GM19395 (cell line): Measurements from ENCODE around the gene AGRP.

Experiments used
- ATAC-seq: cut with Tn5 transposase; IDR thresholded peaks from one replicate; pipeline ENCODE4 v1.9.1; 2021; ENCODE audit warnings: mild to moderate bottlenecking, moderate library complexity; ENCODE audit not compliant: unreplicated experiment

AGRP gene

DNA sequence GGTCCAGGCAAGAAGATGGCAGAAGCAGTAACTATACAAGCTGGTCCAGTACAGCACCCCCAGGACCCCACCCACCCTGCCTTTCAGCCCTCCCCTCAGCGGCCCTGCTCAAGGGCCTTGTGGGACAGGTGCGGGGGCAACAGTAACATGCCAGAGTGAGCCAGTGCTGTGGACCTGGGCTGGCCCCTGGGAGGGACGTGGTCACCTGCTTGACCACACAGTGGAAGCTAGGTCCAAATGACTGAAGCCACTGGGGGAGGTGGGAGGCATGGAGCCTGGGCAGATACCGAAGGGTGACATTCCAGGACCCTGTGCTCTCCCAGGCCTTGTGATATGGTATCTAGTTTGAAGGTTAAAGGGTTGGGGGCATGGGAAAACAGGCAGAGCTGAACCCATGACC, 19.7 kb downstream of the AGRP start:
- no peak for ATAC-seq

DNA sequence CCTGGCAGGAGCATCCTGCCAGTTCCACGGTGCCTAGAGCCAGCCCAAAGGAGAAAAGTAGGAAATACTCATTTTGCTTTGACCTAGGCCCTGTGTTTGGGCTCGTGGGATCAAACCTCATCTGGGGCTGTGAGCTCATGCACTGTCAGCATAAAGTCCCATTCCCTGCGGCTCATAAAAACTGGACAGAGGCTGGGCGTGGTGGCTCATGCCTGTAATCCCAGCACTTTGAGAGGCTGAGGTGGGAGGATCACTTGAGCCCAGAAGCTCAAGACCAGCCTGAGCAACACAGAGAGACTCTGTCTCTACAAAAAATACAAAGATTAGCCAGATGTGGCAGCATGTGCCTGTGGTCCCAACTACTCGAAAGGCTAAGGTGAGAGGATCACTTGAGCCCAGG, 20.3 kb downstream of the AGRP start:
- no peak for ATAC-seq

- no peak for ATAC-seq
Measured at GRCh38 chr16:67462279-67462655, 21.1 kb downstream of the AGRP start.

- ATAC-seq, result no peak
Measured at GRCh38 chr16:67461600-67462278, 21.6 kb downstream of the AGRP start.

DNA sequence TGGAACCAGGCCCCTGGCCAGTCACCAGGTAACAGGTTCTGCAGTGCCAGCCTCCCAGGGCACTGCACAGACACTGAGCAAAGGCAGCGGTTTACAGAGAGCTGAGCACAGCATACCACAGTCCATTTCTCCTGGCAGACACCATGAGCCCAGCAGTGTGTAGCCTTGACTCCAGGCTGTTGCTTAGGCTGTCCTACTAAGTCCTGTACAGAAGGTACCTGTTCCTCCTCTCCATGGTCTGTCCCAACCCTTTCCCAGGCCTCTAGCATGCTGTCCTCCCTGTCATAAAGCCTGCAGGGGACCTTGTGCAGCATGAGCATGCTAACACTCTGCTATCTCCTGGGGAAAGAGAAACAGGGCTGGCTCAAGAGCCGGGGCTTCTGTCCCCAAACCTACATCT, 22.4 kb downstream of the AGRP start:
- no peak for ATAC-seq

DNA sequence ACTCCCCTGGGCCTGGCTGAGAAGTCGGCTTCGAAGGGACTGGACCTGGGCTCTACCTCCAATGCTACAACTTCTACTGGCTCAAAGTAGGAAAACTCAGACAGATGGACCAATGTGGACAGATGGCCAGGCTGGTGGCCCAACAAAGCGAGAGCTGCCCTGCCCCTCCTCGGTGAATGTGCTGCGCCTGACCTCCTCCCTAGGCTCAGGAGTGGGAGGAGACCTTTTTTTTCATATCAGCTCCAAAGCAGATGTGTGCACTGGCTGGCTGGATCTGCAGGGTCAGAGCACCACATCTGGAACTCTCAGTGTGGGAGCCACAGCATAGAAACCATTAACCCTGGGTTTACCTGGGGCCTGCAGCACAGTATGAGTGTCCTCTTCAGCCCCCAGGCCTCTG, 23.2 kb downstream of the AGRP start:
- no peak for ATAC-seq

- no peak for ATAC-seq
Measured at GRCh38 chr16:67459861-67460150, 23.5 kb downstream of the AGRP start.

GRCh38 chr16:67459066-67459860, 24.1 kb downstream of the AGRP start:
- no peak for ATAC-seq

DNA sequence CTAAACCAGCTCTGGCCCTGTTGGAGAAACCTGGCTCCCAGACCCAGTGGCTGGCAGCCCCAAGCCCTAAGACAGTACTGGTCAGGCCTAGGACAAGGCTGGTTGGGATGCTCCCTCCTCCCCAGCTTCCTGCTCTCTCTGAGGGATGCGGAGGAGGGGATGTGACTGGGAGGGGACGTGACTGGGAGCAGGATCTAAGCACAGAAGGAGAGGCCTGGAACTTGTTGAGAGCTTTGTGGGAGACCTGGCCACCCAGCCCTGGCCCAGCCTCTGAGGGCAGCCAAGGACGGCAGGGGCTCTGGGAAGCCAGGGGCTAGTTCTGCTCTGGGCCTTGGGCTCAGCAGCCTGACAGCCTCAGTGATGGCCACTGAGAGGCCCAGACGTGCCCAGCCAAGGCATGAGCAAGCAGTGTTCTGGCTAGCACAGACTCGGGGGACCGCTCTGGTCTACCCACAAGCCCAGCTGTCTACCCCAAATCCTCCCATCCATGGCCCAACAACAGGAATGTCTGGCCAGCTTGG, 25.2 kb downstream of the AGRP start:
- no peak for ATAC-seq

DNA sequence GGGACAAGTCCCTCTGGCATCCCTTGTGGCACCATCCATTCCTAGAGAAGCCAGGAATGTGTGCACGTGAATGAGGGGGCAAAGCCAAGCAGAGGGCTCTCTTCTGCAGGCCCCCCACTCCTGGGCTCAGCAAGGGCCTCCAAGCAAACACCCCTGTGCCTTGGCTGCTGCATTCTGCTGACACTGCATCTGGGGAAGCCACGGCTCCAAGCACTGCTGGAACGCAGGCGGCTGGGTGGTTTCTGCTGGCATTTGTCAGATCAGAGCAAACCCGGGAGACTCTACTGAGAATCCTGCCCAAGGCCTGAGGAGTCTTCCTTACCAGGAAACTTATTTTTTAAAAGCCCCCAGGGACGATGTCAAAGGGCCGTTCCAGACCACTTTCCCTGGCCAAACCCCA, 25.7 kb downstream of the AGRP start:
- ATAC-seq, result no peak

DNA sequence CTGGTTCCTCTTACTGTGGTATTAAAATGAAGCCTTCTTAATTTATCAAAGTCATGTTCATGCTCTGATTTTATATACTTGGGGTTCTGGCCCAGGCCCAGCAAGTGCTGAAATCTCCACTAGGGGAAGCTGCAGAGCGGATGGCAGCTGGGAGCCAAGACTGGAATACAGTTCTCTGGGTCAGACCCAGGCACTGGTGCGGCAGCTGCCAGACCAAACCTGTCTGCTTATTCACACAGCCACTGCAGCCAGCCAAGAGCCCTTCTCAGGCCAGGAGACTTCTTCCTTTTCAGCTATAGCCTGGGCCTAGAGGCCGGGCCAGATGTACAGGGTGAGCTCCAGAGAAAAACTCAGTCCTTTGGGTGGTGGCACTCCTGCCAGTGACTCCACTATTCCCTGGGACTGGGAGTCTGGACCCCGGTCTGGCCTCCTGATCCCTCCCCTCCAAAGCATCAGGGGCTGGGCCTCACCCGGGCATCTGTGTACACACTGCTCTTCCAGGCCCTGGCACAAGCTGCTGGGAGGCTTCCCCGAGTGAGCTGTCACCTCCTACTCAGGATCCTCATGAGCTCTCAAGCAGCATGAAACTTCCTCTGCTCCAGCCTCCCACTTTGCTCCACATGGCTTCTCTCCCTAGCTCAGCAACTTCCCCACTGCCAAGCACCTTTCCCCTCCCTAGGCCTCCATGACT, 26.8 kb downstream of the AGRP start:
- no peak for ATAC-seq

DNA sequence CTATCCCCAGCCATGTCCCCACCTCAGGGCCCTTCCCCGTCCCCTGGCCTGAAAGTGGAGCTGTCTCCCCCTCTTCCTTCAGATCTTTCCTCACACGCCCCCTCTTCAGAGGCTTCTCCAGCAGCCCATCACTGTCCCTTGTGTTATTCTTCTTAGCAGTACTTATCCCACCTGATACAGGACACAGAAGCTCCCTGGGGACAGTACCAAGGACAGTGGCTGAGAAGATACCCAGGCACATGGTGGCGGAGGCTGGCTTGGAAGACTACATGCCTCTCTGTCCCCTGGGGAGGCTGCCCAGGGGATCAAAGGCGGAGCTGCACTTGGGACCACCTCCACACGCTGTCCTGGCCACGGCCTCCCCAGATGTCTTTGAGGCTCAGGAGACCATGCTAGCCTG, 28.5 kb downstream of the AGRP start:
- no peak for ATAC-seq

- no peak for ATAC-seq
Measured at GRCh38 chr16:67454104-67454503, 29.2 kb downstream of the AGRP start.

DNA sequence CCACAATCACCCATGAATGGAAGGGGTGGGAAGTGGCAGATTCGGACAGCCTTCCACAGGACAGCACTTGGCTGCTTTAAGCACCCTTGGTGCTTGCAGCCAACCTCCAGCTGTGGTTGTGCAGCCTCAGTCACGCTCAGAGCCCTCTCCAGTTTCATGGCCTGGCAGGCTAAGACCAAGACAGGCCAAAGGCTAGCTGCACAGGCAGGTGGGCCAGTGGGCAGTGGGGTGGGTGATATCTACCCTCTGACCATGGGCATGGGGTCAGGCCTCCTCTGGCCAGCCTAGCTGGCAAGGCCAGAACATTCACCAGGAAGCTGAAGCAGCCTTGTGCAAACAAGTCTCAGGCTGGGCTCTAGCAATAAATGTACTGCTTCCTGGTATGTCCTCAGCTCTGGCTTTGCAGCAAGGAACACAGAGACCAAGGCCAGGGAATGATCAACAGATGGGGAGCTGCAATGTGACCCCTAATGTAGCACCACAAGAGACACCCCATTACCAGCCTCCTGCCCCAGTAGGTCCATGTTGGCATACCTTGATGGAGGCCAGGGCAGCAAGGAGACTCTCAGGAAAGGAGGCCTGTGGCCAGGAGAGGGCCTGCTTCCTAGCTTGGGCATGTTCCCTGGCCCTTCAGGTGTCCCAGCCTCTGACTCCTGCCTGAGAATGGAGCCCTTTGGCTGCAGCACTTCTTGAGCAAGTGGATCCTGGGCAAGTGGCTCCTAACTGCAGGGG, 31.5 kb downstream of the AGRP start:
- ATAC-seq, result no peak

GRCh38 chr16:67451061-67451703, 32.2 kb downstream of the AGRP start:
- ATAC-seq, result no peak

DNA sequence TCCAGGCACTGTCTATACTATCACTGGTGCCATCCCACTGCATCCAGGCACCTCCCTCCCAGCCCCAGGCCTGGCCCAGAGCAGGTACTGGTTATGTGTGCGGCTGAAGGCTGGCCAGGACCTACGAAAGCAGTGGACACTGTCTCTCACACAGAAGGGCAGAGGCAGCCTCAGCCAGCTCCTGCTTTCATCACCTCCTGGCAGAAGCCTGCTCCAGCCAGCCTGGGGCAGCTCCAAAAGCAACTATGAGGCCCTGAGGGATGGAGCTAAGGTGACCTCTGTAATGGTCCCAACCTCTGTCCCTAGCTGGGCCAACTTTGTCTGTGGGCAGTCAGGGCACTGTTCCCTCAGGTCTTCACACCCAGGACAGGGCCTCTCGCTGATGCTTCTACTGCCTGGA, 33.6 kb downstream of the AGRP start:
- no peak for ATAC-seq

- no peak for ATAC-seq
Measured at GRCh38 chr16:67449336-67449735, 34.0 kb downstream of the AGRP start.

DNA sequence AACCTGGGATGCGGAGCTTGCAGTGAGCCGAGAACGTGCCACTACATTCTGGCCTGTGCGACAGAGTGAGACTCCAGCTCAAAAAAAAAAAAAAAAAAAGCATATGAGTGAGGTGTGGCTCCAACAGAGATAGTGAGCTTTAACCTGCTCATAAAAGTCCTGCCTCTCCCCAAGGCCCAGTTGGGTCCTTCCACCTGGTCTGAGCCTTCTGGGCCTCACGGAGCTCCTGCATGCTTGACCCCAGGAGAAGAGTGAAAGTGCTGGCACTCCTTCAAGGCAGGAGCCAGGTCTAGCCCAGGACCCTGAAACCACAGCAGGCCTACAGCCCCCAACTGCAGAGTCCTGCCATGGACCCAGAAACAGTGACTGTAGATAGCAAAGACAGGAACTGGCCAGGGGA, 34.8 kb downstream of the AGRP start:
- ATAC-seq, result no peak

DNA sequence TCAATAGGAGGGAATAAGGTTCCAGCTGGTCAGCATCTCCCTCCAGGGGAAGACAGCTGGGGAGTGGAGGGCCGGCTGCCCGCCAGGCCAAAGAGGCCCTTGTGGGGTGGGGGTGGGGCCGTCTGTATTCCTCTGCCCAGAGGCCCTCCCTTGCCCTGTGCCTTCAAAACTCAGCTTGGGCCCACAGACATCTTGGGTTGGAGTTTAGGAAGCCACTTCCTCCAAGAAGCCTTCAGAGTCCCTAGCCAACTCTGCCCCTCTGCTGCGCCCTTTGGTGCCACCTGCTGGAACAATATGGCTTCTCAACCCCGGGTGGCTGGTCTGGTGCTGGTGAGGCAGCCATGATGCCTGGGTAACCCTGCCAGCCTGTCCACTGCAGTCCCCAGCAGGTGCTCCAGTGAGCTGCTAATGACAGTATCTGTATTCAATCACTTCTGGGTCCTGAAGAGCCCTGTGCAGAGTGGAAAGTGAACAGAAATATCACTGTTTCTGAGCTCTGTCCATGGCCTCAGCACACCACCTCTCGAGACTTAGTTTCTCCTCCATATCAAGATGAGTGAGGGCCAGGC, 35.8 kb downstream of the AGRP start:
- no peak for ATAC-seq

DNA sequence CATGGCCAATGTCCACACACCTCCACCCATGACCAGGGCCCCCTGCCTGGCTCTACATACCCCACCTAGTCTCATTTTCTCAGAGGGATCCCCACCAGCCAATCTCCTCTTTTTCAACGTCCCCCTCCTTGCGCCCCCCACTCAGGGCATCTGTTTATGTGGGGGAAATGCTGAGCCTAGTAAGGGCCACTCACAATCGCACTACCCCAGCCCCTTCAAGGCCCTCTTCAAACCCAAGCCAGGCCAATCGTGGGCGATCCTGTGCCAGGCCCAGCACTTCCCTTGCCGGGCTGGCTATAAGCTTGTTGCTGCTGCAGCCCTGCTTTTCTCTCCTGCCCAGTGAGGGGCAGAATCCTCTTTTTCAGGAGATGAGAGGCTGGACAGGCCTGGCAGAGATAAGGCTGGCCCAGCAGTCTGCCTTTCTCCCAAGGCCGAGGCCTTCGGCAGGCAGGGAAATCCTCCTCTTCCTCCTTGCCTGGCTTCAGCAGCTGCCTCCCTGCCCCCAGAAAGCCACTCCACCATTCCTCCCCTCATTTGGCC, 36.3 kb downstream of the AGRP start:
- ATAC-seq, result no peak
